Fibroblast of the conjunctiva (primary cell): ENCODE results near the gene MAB21L2.

Source experiments
- DNase-seq: peaks from one replicate; pipeline ENCODE4 v3.0.0-alpha.2; 2010; ENCODE audit warnings: low read depth

MAB21L2 gene

GRCh38 chr4:150577796-150578195 lies 4.2 kb upstream of the MAB21L2 start:
- DNase-seq, result no peak

DNA sequence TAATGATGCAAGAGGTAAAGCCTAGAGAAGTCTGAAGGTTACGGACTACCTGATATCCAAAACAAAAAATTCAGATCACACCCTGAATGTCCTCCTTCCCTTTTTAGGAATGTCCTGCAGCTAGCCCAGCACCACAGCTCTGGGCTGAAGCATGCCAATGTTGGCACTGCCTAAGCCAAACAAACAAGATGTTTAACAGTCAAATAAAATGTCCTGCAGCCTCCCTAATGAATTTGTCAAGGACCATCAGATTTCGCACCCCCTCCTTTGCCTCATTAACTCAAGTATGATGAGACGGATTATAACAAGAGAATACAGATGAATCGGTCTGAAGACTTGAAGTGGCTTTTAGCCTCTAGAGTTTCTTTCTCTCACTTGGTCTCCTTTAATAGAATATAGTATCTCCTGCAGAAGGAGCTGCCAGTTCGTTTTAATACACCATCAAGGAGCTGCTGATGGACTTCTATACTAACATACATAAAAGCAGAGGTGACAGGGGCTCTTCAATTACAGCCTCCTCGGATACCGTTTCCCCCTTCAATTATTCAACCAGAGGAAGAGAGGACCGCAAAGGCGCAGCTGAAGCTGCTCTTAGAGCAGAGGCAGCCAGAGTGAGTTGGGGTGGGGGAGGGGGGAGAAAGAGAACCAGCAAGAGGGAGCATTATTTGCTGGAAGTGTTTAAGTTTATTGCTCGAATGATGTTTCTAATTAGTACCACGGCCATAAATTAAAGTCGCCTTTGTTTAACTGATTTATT lies 3.0 kb upstream of the MAB21L2 start:
- DNase-seq, result no peak

DNA sequence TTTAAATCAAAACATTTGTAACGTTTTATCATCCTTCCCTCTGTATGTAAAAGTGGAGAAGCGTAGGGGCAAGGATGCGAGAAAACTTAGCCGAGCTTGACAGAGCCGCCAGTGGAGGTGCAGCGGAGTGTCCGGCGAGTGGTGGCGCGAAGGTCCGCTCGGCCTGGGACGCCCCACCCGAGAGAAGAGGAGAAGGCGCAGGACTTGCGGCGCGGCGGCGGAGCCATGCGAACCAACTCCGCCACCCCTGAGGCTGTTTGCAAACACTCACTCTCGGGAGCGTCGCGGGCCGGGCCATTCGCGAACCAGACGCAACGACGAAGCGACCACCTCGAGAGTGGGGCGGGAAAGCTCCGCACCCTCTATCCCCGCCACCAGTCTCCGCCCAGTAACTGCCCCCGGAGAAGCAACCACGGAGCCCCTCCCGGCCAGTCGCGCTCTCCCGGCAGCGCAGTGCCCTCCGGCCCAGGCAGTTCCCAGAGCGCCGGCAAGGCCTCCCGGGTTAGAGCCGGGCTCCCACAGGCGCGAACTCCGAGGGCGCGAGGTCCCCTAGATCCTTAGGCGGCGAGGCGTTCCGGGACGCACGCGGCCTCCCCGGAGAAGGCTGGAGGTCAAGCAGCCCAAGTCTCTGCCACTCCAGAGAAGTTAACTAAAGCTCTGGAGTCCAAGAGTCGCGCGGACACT lies 2.3 kb upstream of the MAB21L2 start:
- no peak for DNase-seq

- no peak for DNase-seq
Observed at GRCh38 chr4:150580306-150580705, 1.6 kb upstream of the MAB21L2 start.

- DNase-seq, result no peak
Observed at GRCh38 chr4:150581056-150581605, 820 bp upstream of the MAB21L2 start.

DNA sequence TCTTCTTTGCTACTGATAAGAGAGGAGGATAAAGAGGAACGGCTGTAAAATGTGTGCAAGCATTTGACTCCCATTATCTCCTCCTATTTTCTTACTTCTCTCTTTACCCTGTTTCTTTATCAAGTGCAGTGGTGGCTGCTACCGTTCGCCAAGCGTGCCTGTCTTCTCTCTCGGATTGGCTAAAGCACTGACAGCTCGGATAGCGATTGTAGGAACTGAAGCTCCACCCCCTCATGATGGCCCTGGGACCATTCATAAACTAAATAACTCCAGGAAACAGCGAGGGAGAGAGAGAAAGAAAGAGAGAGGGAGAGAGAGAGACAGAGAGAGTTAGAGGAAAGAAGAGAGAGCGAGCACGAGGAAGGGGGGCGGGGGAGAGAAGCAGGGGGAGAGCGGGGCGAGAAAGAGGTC lies 305 bp upstream of the MAB21L2 start:
- DNase-seq, result no peak

GRCh38 chr4:150582873-150583286 lies 929 bp downstream of the MAB21L2 start:
- no peak for DNase-seq

GRCh38 chr4:150583287-150584110 lies 1.5 kb downstream of the MAB21L2 start:
- DNase-seq, result no peak

DNA sequence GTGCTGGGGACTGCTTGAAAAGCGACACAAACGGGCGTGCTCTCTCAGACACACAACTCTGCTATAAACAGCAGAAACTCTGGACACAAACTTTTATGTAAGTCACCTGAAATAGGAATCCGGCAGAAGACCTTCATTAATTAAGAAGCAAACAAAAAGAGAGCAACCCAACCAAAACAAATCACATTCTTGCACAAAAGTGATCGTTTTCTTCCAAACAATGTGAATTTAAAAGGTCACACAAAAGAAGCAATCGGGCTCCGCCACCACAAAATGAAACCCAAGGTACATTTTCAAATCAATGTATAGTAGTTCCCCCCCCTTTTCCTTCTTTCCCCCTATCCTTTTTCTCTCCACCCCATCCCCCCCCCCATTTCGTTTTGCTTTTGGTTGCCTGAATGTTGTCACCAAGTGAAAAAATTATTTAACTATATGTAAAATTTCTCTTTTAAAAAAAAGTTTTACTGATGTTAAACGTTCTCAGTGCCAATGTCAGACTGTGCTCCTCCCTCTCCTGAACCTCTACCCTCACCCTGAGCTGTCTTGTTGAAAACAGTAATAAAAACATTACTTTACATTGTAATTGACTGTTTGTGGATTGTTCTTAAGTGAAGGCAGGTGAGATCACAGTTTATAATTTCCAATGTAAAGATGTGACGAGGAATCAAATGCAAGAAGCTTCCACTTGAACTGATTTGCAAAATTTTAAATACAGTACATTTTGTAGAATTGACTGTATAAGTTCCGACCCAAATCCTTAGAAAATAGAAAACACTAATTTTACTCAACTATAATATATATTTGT lies 2.4 kb downstream of the MAB21L2 start:
- DNase-seq, result no peak

DNA sequence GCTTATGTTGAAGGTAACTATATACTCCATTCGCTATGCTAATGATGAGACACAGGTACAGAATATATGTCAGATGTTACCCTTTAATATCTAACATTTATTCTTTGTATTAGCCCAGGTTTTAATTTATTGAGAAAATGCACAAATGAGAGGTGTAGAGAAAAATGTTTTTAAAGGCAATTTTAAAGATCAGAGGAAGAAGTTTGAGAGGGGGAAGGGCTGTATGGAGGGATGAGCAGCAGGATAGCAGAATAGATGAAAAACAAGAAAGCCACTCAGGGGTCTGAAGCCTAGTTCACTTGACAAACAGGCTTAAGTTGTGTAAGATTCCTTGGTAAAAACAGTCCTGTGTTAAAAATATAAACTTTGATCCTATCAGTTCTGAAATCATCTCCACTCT lies 3.7 kb downstream of the MAB21L2 start:
- no peak for DNase-seq

DNA sequence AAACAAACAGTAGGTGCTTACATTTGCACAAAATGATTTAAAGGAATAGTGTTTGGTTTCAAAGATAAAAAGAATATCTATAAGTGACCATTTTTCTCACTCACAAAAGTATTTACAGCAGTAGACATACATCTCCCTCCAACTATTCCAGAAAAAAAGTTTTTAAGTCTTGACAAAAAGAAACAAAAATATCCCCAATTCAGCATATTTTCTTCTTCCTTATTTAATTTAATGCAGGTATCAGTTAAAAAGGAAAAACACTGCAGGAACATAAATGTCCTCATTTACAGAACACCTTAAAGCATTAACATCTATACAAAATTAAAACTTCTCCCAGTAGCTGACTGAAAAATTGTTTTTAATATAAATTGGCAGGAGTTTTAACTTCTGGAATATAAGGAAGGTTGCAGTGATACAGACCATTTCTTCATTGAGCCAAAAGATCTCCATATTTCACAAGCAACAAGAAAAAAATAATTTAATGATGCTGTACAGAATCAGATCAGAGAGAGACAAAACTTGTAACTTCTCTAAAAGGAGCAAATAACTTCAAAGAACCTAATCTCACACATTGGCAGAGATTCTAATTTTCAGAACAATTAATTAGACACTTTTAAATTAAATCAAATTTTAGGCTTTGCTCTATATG lies 4.3 kb downstream of the MAB21L2 start:
- no peak for DNase-seq

- DNase-seq, result no peak
Observed at GRCh38 chr4:150588316-150588715, 6.4 kb downstream of the MAB21L2 start.

DNA sequence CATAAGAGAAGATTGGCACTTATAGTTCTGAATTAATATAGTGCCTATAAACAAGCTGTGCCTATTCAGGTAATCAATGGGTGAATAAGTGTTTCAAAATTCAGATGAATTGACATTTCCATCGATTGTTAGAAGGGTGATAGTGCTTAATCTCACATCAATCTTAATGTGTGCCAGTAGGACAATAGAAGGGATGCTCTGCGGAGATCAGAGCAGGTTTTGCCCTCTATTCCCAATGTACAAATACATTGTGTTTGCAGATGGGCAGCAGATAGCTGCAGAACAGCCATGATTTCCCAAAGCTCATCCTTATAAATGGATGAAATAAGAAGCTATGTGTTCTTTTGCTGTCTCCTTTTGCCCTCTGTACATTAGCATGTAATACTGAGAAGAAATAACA lies 7.2 kb downstream of the MAB21L2 start:
- DNase-seq, result no peak

GRCh38 chr4:150590631-150591030 lies 8.7 kb downstream of the MAB21L2 start:
- no peak for DNase-seq

- DNase-seq, result no peak
Observed at GRCh38 chr4:150591406-150591805, 9.5 kb downstream of the MAB21L2 start.

GRCh38 chr4:150591904-150592303 lies 10.0 kb downstream of the MAB21L2 start:
- no peak for DNase-seq

DNA sequence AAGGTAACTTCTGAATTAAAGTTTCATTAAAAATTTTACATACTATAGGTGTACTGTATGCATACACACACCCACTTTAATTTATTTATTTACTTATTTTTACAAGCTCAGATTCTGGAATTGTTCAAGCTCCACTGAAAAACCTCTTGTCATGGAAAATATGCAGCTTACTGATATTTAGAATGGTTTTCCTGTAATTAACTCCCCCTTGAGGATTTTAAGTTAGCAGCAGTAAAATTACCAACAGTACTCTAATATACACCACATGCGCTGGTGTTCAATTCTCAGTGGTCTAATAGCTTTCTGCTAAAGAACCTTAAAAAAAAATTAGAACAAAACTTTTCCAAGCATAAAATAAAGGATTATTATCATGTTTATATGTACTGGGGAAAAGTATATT lies 12.0 kb downstream of the MAB21L2 start:
- DNase-seq, result no peak

DNA sequence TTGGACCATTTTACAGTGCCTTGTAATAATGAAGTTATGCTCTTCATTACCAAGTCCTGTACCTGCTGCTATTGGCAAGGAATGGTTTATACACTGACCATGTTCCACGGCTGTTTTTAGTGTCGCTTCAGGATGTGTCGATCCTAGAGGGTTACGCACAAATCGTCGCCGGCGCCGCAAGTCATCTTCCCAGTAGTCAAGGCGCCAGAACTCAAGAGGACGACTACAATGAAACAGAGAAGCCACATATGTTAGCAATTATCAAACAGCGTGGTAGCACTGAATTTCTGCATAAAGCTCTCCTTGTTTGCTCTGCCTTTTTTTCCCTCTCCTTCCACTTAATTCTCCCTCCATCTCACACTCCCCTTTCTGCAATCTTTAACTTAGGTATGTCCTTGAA lies 17.0 kb downstream of the MAB21L2 start:
- no peak for DNase-seq

GRCh38 chr4:150599547-150599946 lies 17.6 kb downstream of the MAB21L2 start:
- DNase-seq, result no peak

DNA sequence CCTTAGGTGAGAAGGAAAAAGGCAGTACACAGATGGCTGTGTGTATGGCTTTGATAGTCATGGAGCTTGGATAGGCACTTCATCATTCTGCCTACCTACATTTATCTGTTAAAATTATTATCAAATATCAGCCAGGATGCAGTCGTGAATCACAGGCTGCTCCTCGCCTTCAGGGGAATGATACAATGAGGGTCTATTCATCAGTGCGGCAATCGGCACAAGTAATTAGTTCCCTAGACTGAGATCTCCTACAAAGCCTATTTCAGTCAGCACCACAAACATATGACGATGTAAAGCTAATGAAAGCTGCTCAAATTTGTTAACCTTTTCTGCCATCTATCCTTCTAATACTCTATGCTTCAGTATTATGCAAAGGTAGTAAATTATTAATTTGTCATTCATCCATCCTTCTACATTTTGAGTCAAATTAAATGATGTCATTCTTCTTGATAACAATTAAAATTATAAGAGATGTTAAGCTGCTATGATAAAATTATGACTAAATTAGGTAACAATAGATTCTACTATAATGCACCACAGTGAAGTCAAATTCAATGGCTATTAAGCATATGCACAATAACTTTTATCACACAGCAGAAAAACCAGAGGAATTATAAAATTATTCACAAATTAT lies 19.0 kb downstream of the MAB21L2 start:
- DNase-seq, result no peak

DNA sequence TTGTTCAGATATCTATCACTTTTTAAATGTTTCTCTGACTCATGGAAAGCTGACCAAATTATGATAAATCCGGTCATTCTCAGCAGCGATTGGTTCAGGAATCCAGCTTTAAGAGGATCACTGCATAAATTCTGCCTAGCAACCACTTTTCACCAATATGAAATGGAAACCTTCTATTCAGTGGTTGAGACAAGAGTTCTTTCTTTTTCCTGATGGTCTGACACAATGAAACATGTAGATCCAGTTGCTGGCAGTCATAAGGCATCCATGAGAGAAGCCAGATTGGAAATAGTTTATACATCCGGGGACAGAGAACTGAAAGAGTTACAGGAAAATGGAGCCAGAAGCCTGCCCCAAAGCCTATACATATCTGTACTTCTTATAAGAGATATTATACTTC lies 27.2 kb downstream of the MAB21L2 start:
- DNase-seq, result no peak
